ENCODE data around the gene SPI1.
"Not testable (repeated sequence)": the region's sequence is repeated elsewhere in the genome, so short reads cannot be mapped to it uniquely, and the experiment has no call there.

Gene SPI1

DNA sequence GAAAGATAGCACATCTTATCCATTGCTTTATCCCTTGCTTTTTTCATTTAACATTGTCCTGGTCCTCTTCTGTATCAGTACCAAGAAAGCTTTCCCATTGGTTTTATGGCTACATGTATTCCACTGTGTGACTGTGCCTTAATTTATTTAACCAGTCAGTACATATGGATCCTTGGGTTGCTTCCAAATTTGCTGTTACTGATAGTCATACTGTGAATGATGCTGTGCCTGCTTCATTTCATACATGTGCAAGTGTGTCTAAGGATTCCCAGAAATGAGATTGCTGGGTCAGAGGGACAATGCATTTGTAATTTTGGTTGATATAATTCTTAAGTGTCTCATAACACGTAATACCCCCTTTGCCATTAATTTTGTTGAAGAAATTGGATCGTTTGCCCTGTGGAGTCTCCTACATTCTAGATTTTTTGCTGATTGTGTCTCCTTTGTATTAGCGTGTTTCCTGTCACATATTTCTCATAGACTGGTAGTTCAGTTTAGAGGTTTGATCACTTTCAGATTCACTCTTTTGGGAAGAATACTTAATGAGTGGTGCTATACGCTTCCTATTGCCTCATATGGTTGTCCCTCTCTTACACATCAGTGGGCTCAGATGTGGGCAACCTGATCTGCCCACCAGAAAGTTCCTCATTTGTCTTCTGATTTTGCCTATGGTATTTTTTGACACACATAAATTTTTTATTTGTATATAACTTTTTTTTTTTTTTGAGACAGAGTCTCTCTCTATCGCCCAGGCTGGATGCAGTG lies 61.1 kb downstream of the SPI1 start:
- Histone ChIP-seq H2AFZ (ENCODE audit: low read depth, low read length, severe bottlenecking) (no peak overlapping the region), H3K79me2 (ENCODE audit: insufficient read depth, low read length) (no peaks in the 10 kb centered on the region), H3K27me3 (ENCODE audit: low read length) (no peaks in the 10 kb centered on the region), H3K36me3 (ENCODE audit: low read length) (peaks cover 5% of the 10 kb centered on the region; the same call in 1 of the 2 replicates), H3K9ac (ENCODE audit: low read length) (no peak overlapping the region), H3K27ac (ENCODE audit: low read depth, low read length) (no peak overlapping the region), H3K4me3 (ENCODE audit: insufficient read depth, low read length, poor library complexity, severe bottlenecking) (no peak overlapping the region), H4K20me1 (ENCODE audit: low read depth, low read length) (no peaks in the 10 kb centered on the region), H3K9me2 (replicated peaks; ENCODE audit: insufficient read depth, low read length) (no peaks in the 10 kb centered on the region), H3F3A (ENCODE audit: insufficient read depth) (no peaks in the 10 kb centered on the region), H3K9me3 (ENCODE audit: insufficient read depth, low read length) (no peaks in the 10 kb centered on the region), H3K4me2 (ENCODE audit: low read depth, low read length, poor library complexity, severe bottlenecking) (no peak overlapping the region)
- TF ChIP-seq EZH2phosphoT487 (conservative IDR thresholded peaks at IDR 0.05; ENCODE audit: low read length): no peak
- TF ChIP-seq, protein P1, sequence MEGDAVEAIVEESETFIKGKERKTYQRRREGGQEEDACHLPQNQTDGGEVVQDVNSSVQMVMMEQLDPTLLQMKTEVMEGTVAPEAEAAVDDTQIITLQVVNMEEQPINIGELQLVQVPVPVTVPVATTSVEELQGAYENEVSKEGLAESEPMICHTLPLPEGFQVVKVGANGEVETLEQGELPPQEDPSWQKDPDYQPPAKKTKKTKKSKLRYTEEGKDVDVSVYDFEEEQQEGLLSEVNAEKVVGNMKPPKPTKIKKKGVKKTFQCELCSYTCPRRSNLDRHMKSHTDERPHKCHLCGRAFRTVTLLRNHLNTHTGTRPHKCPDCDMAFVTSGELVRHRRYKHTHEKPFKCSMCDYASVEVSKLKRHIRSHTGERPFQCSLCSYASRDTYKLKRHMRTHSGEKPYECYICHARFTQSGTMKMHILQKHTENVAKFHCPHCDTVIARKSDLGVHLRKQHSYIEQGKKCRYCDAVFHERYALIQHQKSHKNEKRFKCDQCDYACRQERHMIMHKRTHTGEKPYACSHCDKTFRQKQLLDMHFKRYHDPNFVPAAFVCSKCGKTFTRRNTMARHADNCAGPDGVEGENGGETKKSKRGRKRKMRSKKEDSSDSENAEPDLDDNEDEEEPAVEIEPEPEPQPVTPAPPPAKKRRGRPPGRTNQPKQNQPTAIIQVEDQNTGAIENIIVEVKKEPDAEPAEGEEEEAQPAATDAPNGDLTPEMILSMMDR (IDR thresholded peaks at IDR 0.05; ENCODE audit: insufficient read depth, low read length, poor library complexity, severe bottlenecking): no peak

DNA sequence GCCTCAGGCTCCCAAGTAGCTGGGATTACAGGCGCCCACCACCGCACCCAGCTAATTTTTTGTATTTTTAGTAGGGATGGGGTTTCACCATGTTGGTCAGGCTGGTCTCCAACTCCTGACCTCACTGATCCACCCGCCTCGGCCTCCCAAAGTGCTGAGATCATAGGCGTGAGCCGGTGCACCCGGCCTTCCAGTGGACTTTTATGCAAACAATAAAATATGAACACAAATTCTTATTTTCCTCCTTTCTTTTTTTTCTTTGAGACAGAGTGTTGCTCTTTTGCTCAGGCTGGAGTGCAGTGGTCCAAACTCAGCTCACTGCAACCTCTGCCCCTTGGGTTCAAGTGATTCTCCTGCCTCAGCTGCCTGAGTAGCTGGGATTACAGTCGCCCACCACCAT lies 61.8 kb downstream of the SPI1 start:
- not testable (repeated sequence) for H4K20me1 ChIP-seq (ENCODE audit: low read depth, low read length); H3K9ac ChIP-seq (ENCODE audit: low read length); H2AFZ ChIP-seq (ENCODE audit: low read depth, low read length, severe bottlenecking); H3K79me2 ChIP-seq (ENCODE audit: insufficient read depth, low read length); H3F3A ChIP-seq (ENCODE audit: insufficient read depth); H3K4me2 ChIP-seq (ENCODE audit: low read depth, low read length, poor library complexity, severe bottlenecking); H3K27me3 ChIP-seq (ENCODE audit: low read length); H3K9me2 ChIP-seq (replicated peaks; ENCODE audit: insufficient read depth, low read length); H3K4me3 ChIP-seq (ENCODE audit: insufficient read depth, low read length, poor library complexity, severe bottlenecking); H3K36me3 ChIP-seq (ENCODE audit: low read length); H3K27ac ChIP-seq (ENCODE audit: low read depth, low read length); H3K9me3 ChIP-seq (ENCODE audit: insufficient read depth, low read length)

DNA sequence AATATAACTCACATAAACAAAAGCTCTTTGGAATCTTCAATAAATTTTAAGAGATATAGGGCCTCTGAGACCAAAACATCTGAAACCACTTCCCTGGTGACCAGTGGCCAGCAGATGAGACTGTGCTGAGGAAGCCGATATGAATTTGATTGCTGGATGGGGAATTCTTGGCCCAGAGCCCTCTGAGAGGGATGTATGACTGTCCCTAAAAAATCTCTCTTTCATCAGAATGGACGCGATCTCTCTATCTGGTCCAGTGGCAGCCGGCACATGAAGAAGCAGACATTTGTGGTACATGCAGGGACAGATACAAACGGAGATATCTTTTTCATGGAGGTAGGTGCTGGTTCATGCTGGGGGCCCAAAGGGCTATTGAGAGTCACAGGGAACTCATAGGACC lies 63.4 kb downstream of the SPI1 start:
- TF ChIP-seq, protein P1 (IDR thresholded peaks at IDR 0.05; ENCODE audit: insufficient read depth, low read length, poor library complexity, severe bottlenecking): no peak
- no peak for TF ChIP-seq EZH2phosphoT487 (conservative IDR thresholded peaks at IDR 0.05; ENCODE audit: low read length)
- peaks cover 5% of the 10 kb centered on the region; the same call in 1 of the 2 replicates for H3K36me3 ChIP-seq (ENCODE audit: low read length)
- no peaks in the 10 kb centered on the region for H3K9me2 ChIP-seq (replicated peaks; ENCODE audit: insufficient read depth, low read length)

DNA sequence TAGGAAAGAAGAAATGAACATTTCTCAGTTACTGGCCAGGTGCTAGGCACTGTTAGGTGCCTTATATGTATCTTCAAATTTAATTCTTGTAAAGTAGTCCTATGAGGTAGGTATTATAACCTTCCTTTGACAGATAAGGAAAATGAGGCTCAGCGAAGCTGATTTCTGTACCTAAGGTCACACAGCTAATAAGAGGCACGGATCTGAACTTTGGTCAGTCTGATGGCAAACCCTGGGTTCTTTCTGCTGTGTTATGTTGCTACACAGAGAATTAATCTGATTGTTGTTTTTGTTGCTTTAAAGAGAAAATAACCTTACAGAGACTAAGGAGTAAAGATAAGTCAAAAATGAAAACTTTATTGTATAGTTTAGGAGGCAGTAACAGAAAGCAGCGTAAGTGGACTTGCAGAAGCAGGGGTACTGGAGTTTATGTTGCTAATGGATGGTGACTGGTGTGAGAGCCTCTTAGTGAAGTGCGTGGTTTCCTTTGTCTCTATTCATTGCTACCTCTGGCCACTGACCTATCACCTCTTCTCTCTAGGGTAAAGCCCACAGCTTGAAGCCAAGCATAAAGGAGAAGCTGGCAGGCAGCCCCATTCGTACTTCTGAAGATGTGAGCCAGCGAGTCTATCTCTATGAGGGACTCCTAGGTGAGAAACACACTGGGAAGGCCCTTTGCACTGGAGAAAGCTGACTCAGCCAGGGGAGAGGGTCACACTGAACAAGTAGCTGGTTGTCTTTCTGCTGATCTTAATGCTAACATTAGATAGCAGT lies 70.1 kb downstream of the SPI1 start:
- Histone ChIP-seq H3K4me3 (ENCODE audit: insufficient read depth, low read length, poor library complexity, severe bottlenecking) (no peak overlapping the region), H2AFZ (ENCODE audit: low read depth, low read length, severe bottlenecking) (no peak overlapping the region), H3K36me3 (ENCODE audit: low read length) (peaks cover 8% of the 10 kb centered on the region; the same call in 1 of the 2 replicates), H3K9me2 (replicated peaks; ENCODE audit: insufficient read depth, low read length) (no peaks in the 10 kb centered on the region), H3K27ac (ENCODE audit: low read depth, low read length) (no peak overlapping the region), H3K27me3 (ENCODE audit: low read length) (no peaks in the 10 kb centered on the region), H3K9ac (ENCODE audit: low read length) (no peak overlapping the region), H3K79me2 (ENCODE audit: insufficient read depth, low read length) (no peaks in the 10 kb centered on the region), H3K9me3 (ENCODE audit: insufficient read depth, low read length) (no peaks in the 10 kb centered on the region), H3K4me2 (ENCODE audit: low read depth, low read length, poor library complexity, severe bottlenecking) (no peak overlapping the region), H4K20me1 (ENCODE audit: low read depth, low read length) (no peaks in the 10 kb centered on the region), H3F3A (ENCODE audit: insufficient read depth) (no peaks in the 10 kb centered on the region)
- TF ChIP-seq EZH2phosphoT487 (conservative IDR thresholded peaks at IDR 0.05; ENCODE audit: low read length): no peak
- TF ChIP-seq, protein P1 (IDR thresholded peaks at IDR 0.05; ENCODE audit: insufficient read depth, low read length, poor library complexity, severe bottlenecking): no peak

More for the DNA sequence above, 63.4 kb downstream of the SPI1 start:
- Histone ChIP-seq H4K20me1 (ENCODE audit: low read depth, low read length) (no peaks in the 10 kb centered on the region), H3K27ac (ENCODE audit: low read depth, low read length) (no peak overlapping the region), H2AFZ (ENCODE audit: low read depth, low read length, severe bottlenecking) (no peak overlapping the region), H3K9me3 (ENCODE audit: insufficient read depth, low read length) (no peaks in the 10 kb centered on the region), H3K79me2 (ENCODE audit: insufficient read depth, low read length) (no peaks in the 10 kb centered on the region), H3K4me2 (ENCODE audit: low read depth, low read length, poor library complexity, severe bottlenecking) (no peak overlapping the region), H3K4me3 (ENCODE audit: insufficient read depth, low read length, poor library complexity, severe bottlenecking) (no peak overlapping the region), H3K9ac (ENCODE audit: low read length) (no peak overlapping the region), H3K27me3 (ENCODE audit: low read length) (no peaks in the 10 kb centered on the region), H3F3A (ENCODE audit: insufficient read depth) (no peaks in the 10 kb centered on the region)

Data from SU-DHL-6 (cell line).